Heart right ventricle (tissue), 16 donors: ENCODE measurements around the gene KCNS1. TPM values are rescaled to one million over a fixed set of nuclear protein-coding genes. Genes with fewer than 3 reads are reported as not detected.
A peak's percentile ranks its signal among the peaks of the same experiment; 100 is the strongest.

ENCODE experiments used
- ATAC-seq, 8 donors: fragments of 200-7000 bp; cut with Tn5 transposase; one replicate each; pipeline ENCODE4 v1.9.1; 2020; ENCODE audit warnings: mild to moderate bottlenecking in 8 of 8, moderate library complexity in 8 of 8, moderate number of reproducible peaks in 1 of 8
- DNase-seq, 2 donors: peaks; one replicate each; pipeline ENCODE4 v3.0.0-alpha.2; 2020
- H3K27ac ChIP-seq, 10 donors: fragments of 200-600 bp; sonication (generic) in 2 of 10; one replicate each; pipeline versions ENCODE4 v1.5.0 to v1.8.0; 2020 to 2022; ENCODE audit warnings: mild to moderate bottlenecking in 3 of 10
- H3K27me3 ChIP-seq, 7 donors: fragments of 200-600 bp; one replicate each; pipeline ENCODE4 v1.8.0; 2021 to 2022; ENCODE audit warnings: mild to moderate bottlenecking in 2 of 7
- H3K36me3 ChIP-seq, 9 donors: fragments of 200-600 bp; sonication (generic) in 1 of 9; one replicate each; pipeline versions ENCODE4 v1.5.0 to v1.8.0; 2020 to 2022; ENCODE audit warnings: mild to moderate bottlenecking in 2 of 9
- H3K4me1 ChIP-seq, 9 donors: fragments of 200-600 bp; sonication (generic) in 1 of 9; one replicate each; pipeline versions ENCODE4 v1.5.0 to v1.8.0; 2020 to 2022; ENCODE audit warnings: mild to moderate bottlenecking in 4 of 9
- H3K4me3 ChIP-seq, 10 donors: fragments of 200-600 bp; sonication (generic) in 2 of 10; one replicate each; pipeline versions ENCODE4 v1.5.0 to v1.8.0; 2020 to 2022; ENCODE audit warnings: mild to moderate bottlenecking in 7 of 10, moderate library complexity in 2 of 10
- H3K9me3 ChIP-seq, 11 donors: fragments of 200-600 bp in 10 of 11; sonication (generic) in 2 of 11; one replicate each; pipeline versions ENCODE4 v1.5.0 to v1.8.0; 2013 to 2022; ENCODE audit warnings: mild to moderate bottlenecking in 2 of 11, control low read depth in 1 of 11, moderate library complexity in 1 of 11
- CTCF ChIP-seq, 9 donors: fragments of 200-600 bp; sonication (generic) in 2 of 9; IDR thresholded peaks; one replicate each; pipeline versions ENCODE4 v1.5.0 to v1.8.0; 2021 to 2022; ENCODE audit warnings: antibody characterized with exemption in 9 of 9, mild to moderate bottlenecking in 5 of 9, moderate library complexity in 1 of 9
- WGBS, 2 donors: extraction: QIAGEN DNeasy Blood & Tissue Kit; methylation state at CpG; one replicate each; pipeline ENCODE4 v1.1.7; 2013; ENCODE audit warnings: inconsistent platforms in 1 of 2; 5-methylcytosine and 5-hydroxymethylcytosine counted together
- intact Hi-C, 10 donors: fragments of 100-400 bp; cut with DNase I; formaldehyde crosslinking; loops; one replicate each; pipeline versions ENCODE4 v1.11.1 to v1.14.2; 2022
- polyA plus RNA-seq, 2 donors: library from polyadenylated mRNA; stranded (reverse); fragments of 200-250 nt; gene quantifications; one replicate each; pipeline ENCODE4 v1.2.3, GENCODE V29; 2013
- total RNA-seq, 10 donors: library from RNA; stranded (reverse); fragmentation: NEBNext Ultra II Directional in 3 of 10; extraction: Animal tissue kit (Norgen Biotek cat#: 25700) in 3 of 10; gene quantifications; one replicate each; pipeline versions ENCODE4 v1.2.1 to v1.2.4, GENCODE V29; 2021 to 2023
- donor health status: Arrhythmogenic right ventricular cardiomyopathy.
- donor health status: ischemic (EF 13 %, LVEDD 7.1; RV severe dilation, severe dysfunction).
- donor health status: healthy with polysubstance abuse.
- donor health status: DM: no; HTN: yes; CAD: no.
- donor health status: DM: no; HTN: no; CAD: no.
- donor health status: ischemic (EF 25% LVEDD 6.9; RV normal size, moderate dysfunction).
- donor health status: ischemic (EF 25% LVEDD 5.7; RV mildly dilated, moderate dysfunction).
- donor health status: healthy.
- donor health status: DM: yes; HTN: yes; CAD: no.
- donor health status: Ischemic cardiomyopathy.
- donor health status: ischemic (EF 35%, LVEDD 5.7; RV mildly dilated, moderate dysfunction).
- donor health status: nonischemic (EF 11% LVEDD 7.7; RV severe dilation, severe dysfunction).
- donor health status: DM: yes; HTN: yes; CAD: no.
- donor health status: PGD.
- donor health status: ischemic (EF 29% LVEDD 5.4; RV normal size, mild dysfunction).
- donor health status: nonischemic (EF 23%, LVEDD 6.1; RV moderate dilation, normal function).

The KCNS1 gene
- total and polyA plus RNA-seq, 12 donors, result 0.04 to 0.09 TPM; not detected in 10

GRCh38 chr20:45055056-45055455, 45.9 kb downstream of the KCNS1 start:
- Histone ChIP-seq H3K9me3 (no peaks in the 10 kb centered on the region), H3K4me3 (no peak overlapping the region), H3K27me3 (no peaks in the 10 kb centered on the region), H3K27ac (no peak overlapping the region), H3K36me3 (peaks cover 0 to 53% (median 3%) of the 10 kb centered on the region in 9 donors), H3K4me1 (peaks cover 7 to 36% (median 29%) of the 10 kb centered on the region in 9 donors)
- intact Hi-C loops, result loop anchor here in 1 of 10 donors (5.0 kb wide), 1 partner anchor 952 kb away; the partner anchor contains the start of gene MMP9
- DNase-seq, result no peak
- TF ChIP-seq CTCF (IDR thresholded peaks at IDR 0.05), result no peak
- WGBS, 2 donors, result 95 to 97% methylated on average over 4 of the region's 4 CpGs
- no peak for ATAC-seq

- ATAC-seq (peak in 1 of 8 donors; percentile 14), DNase-seq (no peak)
- Histone ChIP-seq H3K27me3 (no peaks in the 10 kb centered on the region), H3K27ac (peak overlapping the region in 3 of 10 donors; percentile 15 to 39 (median 32)), H3K4me1 (peaks cover 9 to 49% (median 41%) of the 10 kb centered on the region in 9 donors), H3K4me3 (no peak overlapping the region), H3K36me3 (peaks cover 0 to 58% (median 3%) of the 10 kb centered on the region in 9 donors), H3K9me3 (no peaks in the 10 kb centered on the region)
- WGBS, 2 donors, result 82 to 92% methylated on average over 8 of the region's 8 CpGs
- no peak for TF ChIP-seq CTCF (IDR thresholded peaks at IDR 0.05)
- intact Hi-C loops, result loop anchor here in 1 of 10 donors (5.0 kb wide), 1 partner anchor 41 kb away; no protein-coding TSS in a partner anchor
Measured at GRCh38 chr20:45053430-45054351, 47.2 kb downstream of the KCNS1 start.

- H3K4me3 ChIP-seq, result no peak overlapping the region
- H3K9me3 ChIP-seq, result no peaks in the 10 kb centered on the region
- H3K27me3 ChIP-seq, result no peaks in the 10 kb centered on the region
- intact Hi-C loops, result loop anchor here in 1 of 10 donors (5.0 kb wide), 1 partner anchor 41 kb away; no protein-coding TSS in a partner anchor
- no peak for TF ChIP-seq CTCF (IDR thresholded peaks at IDR 0.05)
- ATAC-seq, result peak in 2 of 8 donors; percentile 14 to 26
- peaks cover 0 to 66% (median 3%) of the 10 kb centered on the region in 9 donors for H3K36me3 ChIP-seq
- peaks cover 9 to 49% (median 41%) of the 10 kb centered on the region in 9 donors for H3K4me1 ChIP-seq
- peak overlapping the region in 3 of 10 donors; percentile 23 to 39 (median 32) for H3K27ac ChIP-seq
- no peak for DNase-seq
- 58 to 61% methylated on average over 7 of the region's 7 CpGs for WGBS, 2 donors
Measured at GRCh38 chr20:45052698-45053429, 48.1 kb downstream of the KCNS1 start.
